Smooth muscle cell (in vitro differentiated cells): ENCODE results near the gene ZDHHC17. TPM values are rescaled to one million over a fixed set of nuclear protein-coding genes. Genes with fewer than 3 reads are reported as not detected.
A peak's percentile ranks its signal among the peaks of the same experiment; 100 is the strongest.

ENCODE experiments used
- DNase-seq: peaks from one replicate; lab custom pipeline; 2025; ENCODE audit not compliant: unreplicated experiment; lab: John Stamatoyannopoulos, UW
- H2AFZ ChIP-seq: fragments of 200-600 bp; sonication (generic); 2 replicates; pipeline ENCODE4 v1.6.0; 2016; ENCODE audit warnings: antibody characterized with exemption, low read depth, mild to moderate bottlenecking
- H3F3A ChIP-seq: fragments of 200-600 bp; sonication (generic); 2 replicates; pipeline ENCODE4 v1.6.0; 2017; ENCODE audit warnings: antibody characterized with exemption, low read depth
- H3K27ac ChIP-seq: fragments of 200-600 bp; sonication (generic); 2 replicates; pipeline ENCODE4 v1.5.1; 2016; ENCODE audit warnings: low read depth, mild to moderate bottlenecking
- H3K27me3 ChIP-seq: fragments of 200-600 bp; sonication (generic); 2 replicates; pipeline ENCODE4 v1.6.1; 2016; ENCODE audit warnings: low read depth, mild to moderate bottlenecking
- H3K36me3 ChIP-seq: fragments of 200-600 bp; sonication (generic); 2 replicates; pipeline ENCODE4 v1.5.1; 2016; ENCODE audit warnings: low read depth
- H3K4me1 ChIP-seq: fragments of 200-600 bp; sonication (generic); 2 replicates; pipeline ENCODE4 v1.5.1; 2016; ENCODE audit warnings: low read depth
- H3K4me2 ChIP-seq: fragments of 200-600 bp; sonication (generic); 2 replicates; pipeline ENCODE4 v1.6.0; 2016; ENCODE audit warnings: mild to moderate bottlenecking
- H3K4me3 ChIP-seq: fragments of 200-600 bp; sonication (generic); 2 replicates; pipeline ENCODE4 v1.5.1; 2016; ENCODE audit warnings: mild to moderate bottlenecking
- H3K79me2 ChIP-seq: fragments of 200-600 bp; sonication (generic); 2 replicates; pipeline ENCODE4 v1.6.0; 2016; ENCODE audit warnings: low read depth, mild to moderate bottlenecking
- H3K9ac ChIP-seq: fragments of 200-600 bp; sonication (generic); 2 replicates; pipeline ENCODE4 v1.6.0; 2016; ENCODE audit warnings: low read depth
- H3K9me3 ChIP-seq: fragments of 200-600 bp; sonication (generic); replicated peaks from 2 replicates; pipeline ENCODE4 v1.5.1; 2016; ENCODE audit warnings: low read depth
- H4K20me1 ChIP-seq: fragments of 200-600 bp; sonication (generic); 2 replicates; pipeline ENCODE4 v1.6.0; 2016; ENCODE audit warnings: low read depth
- WGBS: methylation state at CpG from one replicate; pipeline ENCODE4 v1.1.7; 2016; ENCODE audit warnings: low lambda C conversion rate; 5-methylcytosine and 5-hydroxymethylcytosine counted together
- polyA plus RNA-seq: library from polyadenylated mRNA; unstranded; fragments of >200 nt; fragmentation: Nextera tagmentation; extraction: Ambion mirVana; gene quantifications from 2 replicates; pipeline ENCODE4 v1.2.1, GENCODE V29; 2016
- total RNA-seq: library from RNA; depleted of rRNA; stranded (reverse); fragments of >200 nt; gene quantifications from 2 replicates; pipeline ENCODE4 v1.2.3, GENCODE V29; 2014
- TF ChIP-seq, protein P1 (sequence below): fragments of 200-600 bp; sonication (generic); IDR thresholded peaks from 2 replicates; pipeline ENCODE4 v1.5.1; 2017; ENCODE audit warnings: borderline replicate concordance, mild to moderate bottlenecking, antibody characterized with exemption; ENCODE audit not compliant: insufficient read depth, poor library complexity, severe bottlenecking

The ZDHHC17 gene
- total and polyA plus RNA-seq, 2 experiments from 2014 or later = 12.8 to 34.8 TPM

DNA sequence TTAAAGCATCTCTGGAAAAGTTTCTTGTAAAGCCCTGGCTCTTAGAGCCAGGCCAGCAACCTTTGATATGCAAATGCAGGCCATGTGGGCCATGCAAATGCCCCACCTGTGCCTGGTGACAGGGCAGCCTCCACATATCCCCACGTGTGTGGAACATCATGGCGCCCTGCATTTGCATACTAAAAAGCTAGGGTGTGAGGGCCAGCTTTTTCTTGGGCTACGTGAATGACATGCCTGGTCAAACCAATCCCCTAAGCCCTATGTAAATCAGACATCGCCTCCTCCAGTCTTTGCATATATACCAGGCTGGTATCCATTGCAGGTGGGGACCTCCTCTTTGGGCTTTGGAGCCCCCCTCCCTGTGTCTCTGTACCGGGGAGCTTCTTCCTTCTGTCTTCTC is 108.5 kb downstream of the ZDHHC17 start:
- DNase-seq = no peak
- Histone ChIP-seq H3K4me3 (no peak overlapping the region), H3K9me3 (no peaks in the 10 kb centered on the region), H3K27me3 (no peaks in the 10 kb centered on the region), H3K4me1 (peaks cover 56% of the 10 kb centered on the region), H4K20me1 (peaks cover 86% of the 10 kb centered on the region), H3K27ac (peak overlapping the region; percentile 57), H3K9ac (no peak overlapping the region), H3F3A (peaks cover 46% of the 10 kb centered on the region), H3K36me3 (no peaks in the 10 kb centered on the region), H3K4me2 (peak overlapping the region; percentile 64), H3K79me2 (peaks cover 97% of the 10 kb centered on the region), H2AFZ (no peak overlapping the region)
- TF ChIP-seq, protein P1, sequence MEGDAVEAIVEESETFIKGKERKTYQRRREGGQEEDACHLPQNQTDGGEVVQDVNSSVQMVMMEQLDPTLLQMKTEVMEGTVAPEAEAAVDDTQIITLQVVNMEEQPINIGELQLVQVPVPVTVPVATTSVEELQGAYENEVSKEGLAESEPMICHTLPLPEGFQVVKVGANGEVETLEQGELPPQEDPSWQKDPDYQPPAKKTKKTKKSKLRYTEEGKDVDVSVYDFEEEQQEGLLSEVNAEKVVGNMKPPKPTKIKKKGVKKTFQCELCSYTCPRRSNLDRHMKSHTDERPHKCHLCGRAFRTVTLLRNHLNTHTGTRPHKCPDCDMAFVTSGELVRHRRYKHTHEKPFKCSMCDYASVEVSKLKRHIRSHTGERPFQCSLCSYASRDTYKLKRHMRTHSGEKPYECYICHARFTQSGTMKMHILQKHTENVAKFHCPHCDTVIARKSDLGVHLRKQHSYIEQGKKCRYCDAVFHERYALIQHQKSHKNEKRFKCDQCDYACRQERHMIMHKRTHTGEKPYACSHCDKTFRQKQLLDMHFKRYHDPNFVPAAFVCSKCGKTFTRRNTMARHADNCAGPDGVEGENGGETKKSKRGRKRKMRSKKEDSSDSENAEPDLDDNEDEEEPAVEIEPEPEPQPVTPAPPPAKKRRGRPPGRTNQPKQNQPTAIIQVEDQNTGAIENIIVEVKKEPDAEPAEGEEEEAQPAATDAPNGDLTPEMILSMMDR = no peak
- WGBS = 69% methylated on average over 5 of the region's 5 CpGs

DNA sequence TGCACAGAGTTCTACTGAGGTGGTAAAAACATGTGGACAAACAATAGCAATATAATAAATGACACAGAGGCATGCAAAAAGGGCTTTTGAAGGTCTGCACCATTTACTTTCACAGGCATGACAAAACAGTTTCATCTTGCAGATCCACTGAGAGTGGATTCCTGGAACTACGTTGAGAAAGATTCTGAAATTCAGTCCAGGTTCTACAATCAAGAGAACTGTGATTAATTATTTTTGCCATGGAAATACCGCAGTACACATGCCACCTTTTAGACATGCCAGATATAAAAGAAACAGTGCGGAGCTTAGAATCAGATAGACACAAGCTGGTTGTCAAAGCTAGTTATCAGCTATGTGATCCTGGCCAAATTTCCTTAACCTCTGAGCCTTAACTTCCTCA is 110.1 kb downstream of the ZDHHC17 start:
- Histone ChIP-seq H2AFZ (no peak overlapping the region), H3K4me3 (no peak overlapping the region), H4K20me1 (peaks cover 84% of the 10 kb centered on the region), H3K9me3 (no peaks in the 10 kb centered on the region), H3K4me1 (peaks cover 49% of the 10 kb centered on the region), H3K27ac (peak overlapping the region; percentile 57), H3K36me3 (no peaks in the 10 kb centered on the region), H3K4me2 (peak overlapping the region; percentile 99), H3K27me3 (no peaks in the 10 kb centered on the region), H3K9ac (no peak overlapping the region), H3K79me2 (peaks cover 96% of the 10 kb centered on the region), H3F3A (peaks cover 32% of the 10 kb centered on the region)
- no peak for DNase-seq
- TF ChIP-seq, protein P1 = no peak
- 87% methylated on average over 3 of the region's 3 CpGs for WGBS

DNA sequence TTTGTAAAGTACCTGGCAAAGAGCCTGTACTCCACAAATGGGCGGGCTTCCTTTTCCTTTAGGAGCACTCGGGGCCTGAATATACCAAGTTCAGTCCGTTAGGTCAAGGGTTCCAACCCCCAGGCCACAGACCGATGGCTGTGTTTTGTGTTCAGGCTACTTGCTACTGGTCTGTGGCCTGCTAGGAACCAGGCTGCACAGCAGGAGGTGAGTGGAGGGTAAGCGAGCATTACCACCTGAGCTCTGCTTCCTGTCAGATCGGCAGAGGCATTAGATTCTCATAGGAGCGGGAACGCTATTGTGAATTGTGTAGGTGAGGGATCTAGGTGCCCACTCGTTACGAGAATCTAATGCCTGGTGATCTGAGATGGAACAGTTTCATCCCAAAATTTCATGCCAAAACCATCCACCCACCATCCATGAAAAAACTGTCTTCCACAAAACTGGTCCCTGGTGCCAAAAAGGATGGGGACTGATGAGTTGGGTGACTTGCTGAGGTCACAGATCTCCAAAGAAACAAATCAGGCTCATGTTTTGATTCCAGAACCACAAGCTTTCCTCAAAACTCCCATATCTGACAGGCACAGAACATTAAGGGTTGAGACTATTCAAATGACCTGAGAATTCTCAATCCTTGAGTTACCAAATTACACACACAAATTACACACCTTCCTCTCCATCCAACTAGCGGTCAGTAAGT is 110.7 kb downstream of the ZDHHC17 start:
- Histone ChIP-seq H4K20me1 (peaks cover 80% of the 10 kb centered on the region), H3K4me3 (no peak overlapping the region), H3K36me3 (no peaks in the 10 kb centered on the region), H3K79me2 (peaks cover 90% of the 10 kb centered on the region), H3K4me2 (peak overlapping the region; percentile 99), H3K27me3 (no peaks in the 10 kb centered on the region), H3K4me1 (peaks cover 45% of the 10 kb centered on the region), H3F3A (peaks cover 26% of the 10 kb centered on the region), H3K27ac (peak overlapping the region; percentile 57), H3K9me3 (no peaks in the 10 kb centered on the region), H3K9ac (no peak overlapping the region), H2AFZ (no peak overlapping the region)
- 76% methylated on average over 11 of the region's 11 CpGs for WGBS
- no peak for DNase-seq
- TF ChIP-seq, protein P1 = no peak
